Measurements from ENCODE around the gene ANO5. TPM values are rescaled to one million over a fixed set of nuclear protein-coding genes. Genes with fewer than 3 reads are reported as not detected.
"Not testable (repeated sequence)": the region's sequence is repeated elsewhere in the genome, so short reads cannot be mapped to it uniquely, and the experiment has no call there.

ANO5 gene
- total RNA-seq, 1 experiment from 2014 or later = not detected

- no peaks in the 10 kb centered on the region for H3K36me3 ChIP-seq (ENCODE audit: low read depth, low read length)
- H3K4me2 ChIP-seq (ENCODE audit: low read length) = no peak overlapping the region
- ATAC-seq = no peak
- no peak overlapping the region for H3K27ac ChIP-seq (ENCODE audit: low read length)
- no TSS peak for BruUV-seq (replicated peaks)
- intact Hi-C loops (cut with micrococcal nuclease) = no loop called here
- no peaks in the 10 kb centered on the region for H3F3A ChIP-seq (ENCODE audit: low read length, unreplicated experiment)
- ChIA-PET POLR2A (ENCODE audit: unreplicated experiment) (no interaction called here), CTCF (no interaction called here)
- no peaks in the 10 kb centered on the region for H3K79me2 ChIP-seq (ENCODE audit: low read length)
- no peak for DNase-seq
- TF ChIP-seq CTCF (conservative IDR thresholded peaks at IDR 0.05; ENCODE audit: low read depth, low read length) = no peak
- no peak overlapping the region for H3K9ac ChIP-seq (ENCODE audit: low read length)
- no peaks in the 10 kb centered on the region for H3K4me1 ChIP-seq (ENCODE audit: insufficient read depth, low read length)
- H3K9me2 ChIP-seq (replicated peaks; ENCODE audit: low read length) = no peaks in the 10 kb centered on the region
- no peak overlapping the region for H3K4me3 ChIP-seq (ENCODE audit: low read length)
- H2AFZ ChIP-seq (ENCODE audit: low read length) = no peak overlapping the region
- peaks cover 32% of the 10 kb centered on the region for H3K27me3 ChIP-seq (ENCODE audit: low read length)
- no peaks in the 10 kb centered on the region for H3K9me3 ChIP-seq (ENCODE audit: low read length)
- no peaks in the 10 kb centered on the region for H4K20me1 ChIP-seq (ENCODE audit: low read length)
These were observed 80.9 kb downstream of the ANO5 start for GRCh38 chr11:22273781-22274180.

GRCh38 chr11:22275600-22275999 is 82.7 kb downstream of the ANO5 start:
- no peak overlapping the region for H3K4me2 ChIP-seq (ENCODE audit: low read length)
- BruUV-seq (replicated peaks) = no TSS peak
- no peak overlapping the region for H3K9ac ChIP-seq (ENCODE audit: low read length)
- no peak overlapping the region for H2AFZ ChIP-seq (ENCODE audit: low read length)
- H3K9me3 ChIP-seq (ENCODE audit: low read length) = no peaks in the 10 kb centered on the region
- H3K27ac ChIP-seq (ENCODE audit: low read length) = no peak overlapping the region
- no peaks in the 10 kb centered on the region for H3K9me2 ChIP-seq (replicated peaks; ENCODE audit: low read length)
- intact Hi-C loops (cut with micrococcal nuclease) = no loop called here
- H3K27me3 ChIP-seq (ENCODE audit: low read length) = peaks cover 20% of the 10 kb centered on the region
- ATAC-seq (no peak), DNase-seq (no peak)
- no peaks in the 10 kb centered on the region for H3K79me2 ChIP-seq (ENCODE audit: low read length)
- CTCF ChIA-PET = no interaction called here
- H3K36me3 ChIP-seq (ENCODE audit: low read depth, low read length) = no peaks in the 10 kb centered on the region
- H4K20me1 ChIP-seq (ENCODE audit: low read length) = no peaks in the 10 kb centered on the region
- no peak overlapping the region for H3K4me3 ChIP-seq (ENCODE audit: low read length)
- H3K4me1 ChIP-seq (ENCODE audit: insufficient read depth, low read length) = no peaks in the 10 kb centered on the region
- POLR2A ChIA-PET (ENCODE audit: unreplicated experiment) = no interaction called here
- TF ChIP-seq EZH2 (IDR thresholded peaks at IDR 0.05; ENCODE audit: low read length, unreplicated experiment) (no peak), EZH2phosphoT487 (IDR thresholded peaks at IDR 0.05; ENCODE audit: borderline replicate concordance, low read length) (no peak), CTCF (conservative IDR thresholded peaks at IDR 0.05; ENCODE audit: low read depth, low read length) (no peak)
- no peaks in the 10 kb centered on the region for H3F3A ChIP-seq (ENCODE audit: low read length, unreplicated experiment)

- ChIA-PET CTCF (no interaction called here), POLR2A (ENCODE audit: unreplicated experiment) (no interaction called here)
- no peak overlapping the region for H3K27ac ChIP-seq (ENCODE audit: low read length)
- H3K9me2 ChIP-seq (replicated peaks; ENCODE audit: low read length) = no peaks in the 10 kb centered on the region
- H3K9me3 ChIP-seq (ENCODE audit: low read length) = no peaks in the 10 kb centered on the region
- intact Hi-C loops (cut with micrococcal nuclease) = no loop called here
- DNase-seq (no peak), ATAC-seq (no peak)
- no peaks in the 10 kb centered on the region for H4K20me1 ChIP-seq (ENCODE audit: low read length)
- H3K27me3 ChIP-seq (ENCODE audit: low read length) = peaks cover 11% of the 10 kb centered on the region; the same call in 1 of the 2 replicates
- no peak overlapping the region for H3K4me3 ChIP-seq (ENCODE audit: low read length)
- no peaks in the 10 kb centered on the region for H3K36me3 ChIP-seq (ENCODE audit: low read depth, low read length)
- no peaks in the 10 kb centered on the region for H3F3A ChIP-seq (ENCODE audit: low read length, unreplicated experiment)
- H3K4me1 ChIP-seq (ENCODE audit: insufficient read depth, low read length) = no peaks in the 10 kb centered on the region
- no peak overlapping the region for H2AFZ ChIP-seq (ENCODE audit: low read length)
- no peak overlapping the region for H3K9ac ChIP-seq (ENCODE audit: low read length)
- BruUV-seq (replicated peaks) = no TSS peak
- no peak overlapping the region for H3K4me2 ChIP-seq (ENCODE audit: low read length)
- TF ChIP-seq EZH2phosphoT487 (IDR thresholded peaks at IDR 0.05; ENCODE audit: borderline replicate concordance, low read length) = no peak
- H3K79me2 ChIP-seq (ENCODE audit: low read length) = no peaks in the 10 kb centered on the region
These were observed 83.7 kb downstream of the ANO5 start for GRCh38 chr11:22276535-22276934.

GRCh38 chr11:22284991-22285390 is 92.1 kb downstream of the ANO5 start:
- H3K4me3 ChIP-seq (ENCODE audit: low read length); H3K27me3 ChIP-seq (ENCODE audit: low read length); H3K27ac ChIP-seq (ENCODE audit: low read length); H3K9ac ChIP-seq (ENCODE audit: low read length); BruUV-seq (replicated peaks); CTCF ChIA-PET; POLR2A ChIA-PET (ENCODE audit: unreplicated experiment); ATAC-seq; H3K36me3 ChIP-seq (ENCODE audit: low read depth, low read length); DNase-seq; H3K9me2 ChIP-seq (replicated peaks; ENCODE audit: low read length); intact Hi-C loops (cut with micrococcal nuclease); H3K4me2 ChIP-seq (ENCODE audit: low read length); H2AFZ ChIP-seq (ENCODE audit: low read length); H3F3A ChIP-seq (ENCODE audit: low read length, unreplicated experiment); H3K9me3 ChIP-seq (ENCODE audit: low read length); H3K79me2 ChIP-seq (ENCODE audit: low read length); H3K4me1 ChIP-seq (ENCODE audit: insufficient read depth, low read length); H4K20me1 ChIP-seq (ENCODE audit: low read length): not testable (repeated sequence)

Data from PC-3 (cell line).